Endothelial cell of umbilical vein (primary cell): ENCODE measurements around the gene MALRD1. TPM values are rescaled to one million over a fixed set of nuclear protein-coding genes. Genes with fewer than 3 reads are reported as not detected.

Experiments
- BruUV-seq: library from RNA; stranded (reverse); fragments of 400-500 nt; replicated peaks from 2 replicates; lab custom pipeline; 2021; lab: Mats Ljungman, UMichigan
- CTCF ChIA-PET: fragments of 300-600, 350-600 bp; sonication (Branson Sonifier 250); formaldehyde crosslinking; loops from one replicate; lab custom pipeline; 2021; ENCODE audit warnings: antibody characterized with exemption, inconsistent platforms; lab: Charles Lee
- POLR2A ChIA-PET: fragments of 300-600, 350-600 bp; sonication (Branson Sonifier 250); formaldehyde crosslinking; loops from one replicate; lab custom pipeline; 2021; ENCODE audit warnings: antibody characterized with exemption, inconsistent platforms; lab: Charles Lee
- DNase-seq: peaks from one replicate; pipeline ENCODE4 v3.0.0-alpha.2; 2011; ENCODE audit warnings: low read depth, low spot score
- FAIRE-seq: peaks from 2 replicates; lab custom pipeline; 2011; peaks lifted over from hg19 to GRCh38; lab: Jason Lieb, UNC
- H2AFZ ChIP-seq: 2 replicates; pipeline ENCODE4 v1.6.0; 2012; ENCODE audit warnings: low read depth, low read length, control low read depth, inconsistent platforms
- H3K27ac ChIP-seq: 2 replicates; pipeline ENCODE4 v1.5.1; 2011; ENCODE audit warnings: low read depth, mild to moderate bottlenecking, control low read depth, low read length, moderate library complexity; ENCODE audit not compliant: insufficient read depth
- H3K27me3 ChIP-seq, 2 experiments: 2 replicates each; pipeline versions ENCODE4 v1.6.0 to v1.6.1; 2011; ENCODE audit warnings: low read length in 2 of 2, mixed read lengths in 1 of 2; ENCODE audit not compliant: control insufficient read depth in 2 of 2, insufficient read depth in 2 of 2
- H3K36me3 ChIP-seq, 2 experiments: 2 replicates in 1 of 2; 3 replicates in 1 of 2; pipeline ENCODE4 v1.5.1; 2011; ENCODE audit warnings: low read length in 2 of 2, mild to moderate bottlenecking in 1 of 2, moderate library complexity in 1 of 2; ENCODE audit not compliant: control insufficient read depth in 2 of 2, insufficient read depth in 2 of 2; ENCODE audit errors: extremely low read depth in 1 of 2
- H3K4me1 ChIP-seq: 3 replicates; pipeline ENCODE4 v1.5.1; 2011; ENCODE audit warnings: mild to moderate bottlenecking, low read length; ENCODE audit not compliant: control insufficient read depth, insufficient read depth; ENCODE audit errors: extremely low read depth
- H3K4me2 ChIP-seq: 2 replicates; pipeline ENCODE4 v1.6.1; 2011; ENCODE audit warnings: low read length, control low read depth, mixed read lengths; ENCODE audit not compliant: insufficient read depth
- H3K4me3 ChIP-seq, 3 experiments: fragments of 200-600 bp in 1 of 3; sonication (generic), shearing (Covaris generic) in 1 of 3; replicated peaks in 1 of 3; 2 replicates each; pipeline ENCODE4 v1.5.1; 2011 to 2016; ENCODE audit warnings: control low read depth in 3 of 3, low read length in 3 of 3, mild to moderate bottlenecking in 2 of 3, inconsistent platforms in 1 of 3, low read depth in 1 of 3, moderate library complexity in 1 of 3; ENCODE audit not compliant: insufficient read depth in 1 of 3
- H3K79me2 ChIP-seq: 2 replicates; pipeline ENCODE4 v1.6.0; 2012; ENCODE audit warnings: low read length, inconsistent platforms; ENCODE audit not compliant: control insufficient read depth, insufficient read depth
- H3K9ac ChIP-seq: replicated peaks from 2 replicates; pipeline ENCODE3; 2011; ENCODE audit warnings: low read length, control low read depth; ENCODE audit not compliant: insufficient read depth; ENCODE audit errors: extremely low read depth
- H3K9me1 ChIP-seq: replicated peaks from 3 replicates; pipeline ENCODE4 v1.6.0; 2011; ENCODE audit warnings: mild to moderate bottlenecking, low read length; ENCODE audit not compliant: control insufficient read depth, insufficient read depth; ENCODE audit errors: extremely low read depth
- H3K9me3 ChIP-seq: replicated peaks from 2 replicates; pipeline ENCODE4 v1.5.1; 2012; ENCODE audit warnings: low read length, inconsistent platforms; ENCODE audit not compliant: control insufficient read depth, insufficient read depth
- H4K20me1 ChIP-seq: replicated peaks from 2 replicates; pipeline ENCODE3; 2011; ENCODE audit warnings: mild to moderate bottlenecking, low read length; ENCODE audit not compliant: control insufficient read depth, insufficient read depth; ENCODE audit errors: extremely low read depth
- CTCF ChIP-seq, 2 donors: IDR thresholded peaks; 1 replicate in 1 of 2; 2 replicates in 1 of 2; pipeline ENCODE4 v1.5.1; 2011; ENCODE audit warnings: low read length in 2 of 2, mild to moderate bottlenecking in 2 of 2, moderate library complexity in 2 of 2, control low read depth in 1 of 2, inconsistent platforms in 1 of 2, low read depth in 1 of 2; ENCODE audit not compliant: insufficient read depth in 1 of 2; ENCODE audit errors: extremely low read depth in 1 of 2
- EZH2 ChIP-seq: IDR thresholded peaks from 2 replicates; pipeline ENCODE4 v1.6.1; 2012; ENCODE audit warnings: borderline replicate concordance, low read depth, mild to moderate bottlenecking, moderate library complexity, low read length, inconsistent platforms; ENCODE audit not compliant: severe bottlenecking
- FOS ChIP-seq: IDR thresholded peaks from 2 replicates; pipeline ENCODE4 v1.6.1; 2011; ENCODE audit warnings: mild to moderate bottlenecking, low read length, moderate library complexity, borderline replicate concordance; ENCODE audit not compliant: insufficient read depth
- GATA2 ChIP-seq: IDR thresholded peaks from 2 replicates; pipeline ENCODE4 v1.7.0; 2011; ENCODE audit warnings: low read depth, mild to moderate bottlenecking, moderate library complexity, mixed read lengths, low read length; ENCODE audit not compliant: insufficient read length, insufficient read depth
- JUN ChIP-seq: IDR thresholded peaks from 2 replicates; pipeline ENCODE4 v1.6.1; 2011; ENCODE audit warnings: borderline replicate concordance, low read depth; ENCODE audit not compliant: insufficient read length, insufficient read depth
- MAX ChIP-seq: IDR thresholded peaks from 2 replicates; pipeline ENCODE4 v1.6.1; 2011; ENCODE audit not compliant: insufficient read depth, insufficient read length
- MYC ChIP-seq: IDR thresholded peaks from one replicate; pipeline ENCODE4 v1.6.1; 2011; ENCODE audit warnings: mild to moderate bottlenecking, low read depth, low read length
- POLR2A ChIP-seq: IDR thresholded peaks from 2 replicates; pipeline ENCODE4 v1.6.1; 2012; ENCODE audit warnings: low read depth, mild to moderate bottlenecking, control low read depth, low read length
- POLR2AphosphoS5 ChIP-seq: IDR thresholded peaks from 2 replicates; pipeline ENCODE4 v1.6.1; 2012; ENCODE audit warnings: low read depth, mild to moderate bottlenecking, control low read depth, low read length, moderate library complexity; ENCODE audit not compliant: insufficient read depth
- dilution Hi-C: fragments of 300-500 bp; cut with MboI; formaldehyde crosslinking; loops from one replicate; pipeline ENCODE4 v1.15.0; 2019; ENCODE audit warnings: low sequenced_read_pairs; ENCODE audit not compliant: extremely low pct_ligation_motif_present
- intact Hi-C: fragments of 100-400 bp; cut with micrococcal nuclease; formaldehyde crosslinking; loops from one replicate; pipeline ENCODE4 v1.10.0; 2022
- polyA plus RNA-seq, 4 experiments: library from polyadenylated mRNA; depleted of rRNA in 3 of 4; stranded (reverse) in 3 of 4; unstranded in 1 of 4; fragments of >200 nt; gene quantifications; 2 replicates each; pipeline versions ENCODE4 v1.2.1 to v1.2.3, GENCODE V29; 2011 to 2012; ENCODE audit warnings: missing spikeins in 1 of 4
- total RNA-seq: library from RNA; stranded (reverse); gene quantifications from 2 replicates; pipeline ENCODE4 v1.2.3, GENCODE V29; 2021

MALRD1 gene
- total and polyA plus RNA-seq, 2 donors (not counting 3 experiments of a cell fraction or from before 2014, with no cell fraction given), result not detected

GRCh38 chr10:19461588-19461987 lies 413.0 kb downstream of the MALRD1 start:
- TF ChIP-seq MAX (no peak), FOS (no peak), CTCF (IDR thresholded peaks at IDR 0.05; ENCODE audit: extremely low read depth in 1 of 2, insufficient read depth in 1 of 2, low read depth in 1 of 2, low read length in 2 of 2) (no peak), POLR2A (no peak)
- no peak overlapping the region for H3K4me3 ChIP-seq
- POLR2A ChIA-PET, result no interaction called here

GRCh38 chr10:19466709-19467108 lies 418.1 kb downstream of the MALRD1 start:
- no peak for DNase-seq
- Histone ChIP-seq H3K4me3 (no peak overlapping the region), H3K9me3 (no peaks in the 10 kb centered on the region), H3K27me3 (no peaks in the 10 kb centered on the region), H3K9me1 (no peaks in the 10 kb centered on the region), H2AFZ (no peak overlapping the region), H3K4me2 (no peak overlapping the region), H3K9ac (no peak overlapping the region), H3K4me1 (no peaks in the 10 kb centered on the region), H3K27ac (no peak overlapping the region), H3K79me2 (no peaks in the 10 kb centered on the region), H3K36me3 (no peaks in the 10 kb centered on the region), H4K20me1 (no peaks in the 10 kb centered on the region)
- ChIA-PET POLR2A (no interaction called here), CTCF (no interaction called here)
- no peak for FAIRE-seq
- BruUV-seq, result no TSS peak
- intact Hi-C loops (no loop called here), dilution Hi-C loops (no loop called here)
- TF ChIP-seq JUN, result no peak
- TF ChIP-seq GATA2, result no peak
- TF ChIP-seq POLR2AphosphoS5, result no peak
- TF ChIP-seq EZH2, result no peak
- TF ChIP-seq FOS, result no peak
- TF ChIP-seq MYC, result no peak
- no peak for TF ChIP-seq MAX
- no peak for TF ChIP-seq POLR2A
- no peak for TF ChIP-seq CTCF (IDR thresholded peaks at IDR 0.05; ENCODE audit: extremely low read depth in 1 of 2, insufficient read depth in 1 of 2, low read depth in 1 of 2, low read length in 2 of 2)

More at GRCh38 chr10:19461588-19461987, 413.0 kb downstream of the MALRD1 start:
- Histone ChIP-seq H3K79me2 (no peaks in the 10 kb centered on the region), H2AFZ (no peak overlapping the region), H3K27ac (no peak overlapping the region), H3K9ac (no peak overlapping the region), H4K20me1 (no peaks in the 10 kb centered on the region), H3K4me2 (no peak overlapping the region), H3K36me3 (no peaks in the 10 kb centered on the region), H3K9me1 (no peaks in the 10 kb centered on the region), H3K27me3 (no peaks in the 10 kb centered on the region), H3K9me3 (peaks cover 2% of the 10 kb centered on the region), H3K4me1 (no peaks in the 10 kb centered on the region)
- dilution Hi-C loops (no loop called here), intact Hi-C loops (no loop called here)
- CTCF ChIA-PET, result no interaction called here
- no peak for FAIRE-seq
- no TSS peak for BruUV-seq
- no peak for DNase-seq
